DMS53 treated with DMSO at 0.1 percent for 48 hours (cell line): ENCODE data around the gene UAP1.
"Not testable (repeated sequence)": the region's sequence is repeated elsewhere in the genome, so short reads cannot be mapped to it uniquely, and the experiment has no call there.

Experiments used
- DNase-seq: peaks from one replicate; lab custom pipeline; 2025; ENCODE audit not compliant: unreplicated experiment; lab: John Stamatoyannopoulos, UW

Gene UAP1

DNA sequence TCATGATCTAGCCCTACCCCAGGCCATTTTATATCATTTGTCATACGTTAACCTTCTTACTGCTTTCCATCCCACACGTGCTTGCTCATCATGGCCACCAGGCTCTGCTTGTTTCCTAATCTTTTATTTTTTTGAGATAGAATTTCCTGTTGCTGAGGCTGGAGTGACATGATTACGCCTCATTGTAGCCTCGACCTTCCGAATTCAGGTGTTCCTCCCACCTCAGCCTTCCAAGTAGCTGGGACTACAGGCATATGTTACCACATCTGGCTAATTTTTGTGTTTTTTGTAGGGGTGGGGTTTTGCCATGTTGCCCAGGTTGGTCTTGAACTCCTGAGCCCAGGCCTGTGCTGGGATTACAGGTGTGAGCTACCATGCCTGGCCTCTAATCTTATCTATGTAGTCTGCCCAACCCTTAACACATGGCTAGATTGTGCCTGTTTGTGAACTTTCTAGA is 3.3 kb downstream of the UAP1 start:
- no peak for DNase-seq

GRCh38 chr1:162565460-162565859 is 3.9 kb downstream of the UAP1 start:
- no peak for DNase-seq

GRCh38 chr1:162566870-162567269 is 5.3 kb downstream of the UAP1 start:
- no peak for DNase-seq

DNA sequence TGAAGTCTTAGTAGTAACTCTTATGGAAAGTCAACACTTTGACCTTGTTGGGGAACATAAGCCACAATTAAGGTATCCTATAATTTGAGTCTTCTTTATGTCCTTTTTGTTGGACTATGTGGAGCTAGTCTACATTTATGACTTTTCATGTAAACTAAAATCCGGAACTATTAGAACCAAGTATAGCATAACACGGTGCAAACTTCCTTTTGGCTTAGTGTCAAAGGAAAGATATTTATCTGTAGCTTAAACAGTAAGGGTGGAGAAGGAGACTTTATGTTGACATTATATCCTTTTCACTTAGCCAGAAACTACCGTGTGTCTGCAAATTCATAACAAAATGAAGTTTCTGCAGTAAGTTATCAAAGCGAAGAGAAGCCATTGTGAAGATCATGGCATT is 7.3 kb downstream of the UAP1 start:
- no peak for DNase-seq

DNA sequence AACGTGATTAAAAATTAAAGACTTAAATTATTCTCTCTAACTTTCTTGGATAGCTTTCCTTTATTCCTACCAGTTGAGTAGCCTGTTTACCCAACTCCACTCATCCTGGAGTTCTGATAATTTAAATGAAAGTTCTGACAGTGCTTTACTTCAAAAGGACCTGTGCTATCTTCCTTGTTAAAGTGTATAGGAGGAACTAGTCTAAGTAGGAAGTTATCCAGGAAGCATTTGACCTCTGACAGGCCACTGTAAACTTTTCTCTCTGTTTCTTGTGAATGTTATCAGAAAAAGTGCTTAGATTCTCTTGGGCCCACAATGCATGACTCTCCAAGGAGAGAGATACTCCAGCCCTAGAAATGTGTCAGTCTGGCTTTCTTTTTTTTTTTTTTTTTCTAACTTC is 9.2 kb downstream of the UAP1 start:
- no peak for DNase-seq

DNA sequence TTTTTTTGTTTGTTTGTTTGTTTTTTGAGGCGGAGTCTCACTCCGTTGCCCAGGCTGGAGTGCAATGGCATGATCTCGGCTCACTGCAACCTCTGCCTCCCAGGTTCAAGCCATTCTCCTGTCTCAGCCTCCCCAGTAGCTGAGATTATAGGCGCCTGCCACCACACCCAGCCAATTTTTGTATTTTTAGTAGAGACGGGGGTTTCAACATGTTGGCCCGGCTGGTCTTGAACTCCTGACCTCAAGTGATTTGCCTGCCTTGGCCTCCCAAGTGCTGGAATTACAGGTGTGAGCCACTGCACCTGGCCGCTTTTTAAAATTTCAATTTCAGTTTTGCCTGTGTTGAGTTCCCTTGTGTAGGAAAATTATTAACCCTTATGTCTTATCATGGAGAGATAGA is 9.6 kb downstream of the UAP1 start:
- DNase-seq, result not testable (repeated sequence)

GRCh38 chr1:162571696-162572095 is 10.2 kb downstream of the UAP1 start:
- DNase-seq, result peak; percentile 32

DNA sequence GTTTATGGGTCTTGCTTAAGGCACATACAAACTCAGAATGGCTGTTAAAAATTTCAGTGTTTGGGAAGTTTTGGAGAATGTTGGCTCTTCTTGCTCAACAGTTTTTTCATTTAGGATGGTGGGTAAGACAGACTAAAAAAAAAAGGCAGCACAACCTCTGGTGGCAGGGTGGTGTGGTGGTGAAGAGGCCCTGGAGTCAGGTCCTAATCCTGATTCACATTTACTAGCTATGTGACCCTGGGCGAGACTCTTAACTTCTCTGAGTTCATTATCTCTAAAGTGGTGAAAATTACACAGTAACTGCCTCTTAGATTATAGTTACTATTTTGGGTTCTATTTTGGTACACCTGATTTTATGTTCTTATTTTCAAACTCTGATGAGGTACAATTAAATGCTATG is 11.6 kb downstream of the UAP1 start:
- DNase-seq, result no peak

- no peak for DNase-seq
Measured at GRCh38 chr1:162578071-162578700, 16.7 kb downstream of the UAP1 start.

- DNase-seq, result no peak
Measured at GRCh38 chr1:162578936-162579335, 17.4 kb downstream of the UAP1 start.

- DNase-seq, result no peak
Measured at GRCh38 chr1:162580308-162580707, 18.8 kb downstream of the UAP1 start.

DNA sequence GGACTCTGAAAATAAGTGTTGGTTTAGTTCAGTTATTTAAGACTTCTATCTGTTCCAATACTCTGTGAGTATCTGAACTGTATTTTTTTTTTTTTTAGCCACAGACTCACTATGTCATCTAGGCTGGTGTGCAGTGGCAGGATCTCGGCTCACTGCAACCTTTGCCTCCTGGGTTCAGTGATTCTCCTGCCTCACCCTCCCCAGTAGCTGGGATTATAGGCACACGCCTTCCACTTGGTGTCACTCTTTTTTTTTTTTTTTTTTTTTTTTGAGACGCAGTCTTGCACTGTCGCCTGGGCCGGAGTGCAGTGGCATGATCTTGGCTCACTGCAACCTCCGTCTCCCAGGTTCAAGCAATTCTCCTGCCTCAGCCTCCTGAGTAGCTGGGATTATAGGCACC is 21.4 kb downstream of the UAP1 start:
- DNase-seq, result not testable (repeated sequence)

- not testable (repeated sequence) for DNase-seq
Measured at GRCh38 chr1:162585101-162585500, 23.6 kb downstream of the UAP1 start.

DNA sequence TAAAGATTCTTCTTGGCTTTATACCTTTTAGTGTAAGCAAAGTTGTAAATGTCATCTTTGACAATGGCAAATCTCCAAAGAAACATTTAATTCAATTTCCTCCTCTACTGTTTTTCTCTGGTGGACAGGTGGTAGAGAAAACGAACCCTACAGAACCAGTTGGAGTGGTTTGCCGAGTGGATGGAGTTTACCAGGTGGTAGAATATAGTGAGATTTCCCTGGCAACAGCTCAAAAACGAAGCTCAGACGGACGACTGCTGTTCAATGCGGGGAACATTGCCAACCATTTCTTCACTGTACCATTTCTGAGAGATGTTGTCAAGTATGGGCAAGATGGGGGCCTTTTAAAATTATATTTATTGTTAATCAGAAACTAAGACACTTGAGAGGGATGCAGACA is 25.8 kb downstream of the UAP1 start:
- peak; percentile 75 for DNase-seq

DNA sequence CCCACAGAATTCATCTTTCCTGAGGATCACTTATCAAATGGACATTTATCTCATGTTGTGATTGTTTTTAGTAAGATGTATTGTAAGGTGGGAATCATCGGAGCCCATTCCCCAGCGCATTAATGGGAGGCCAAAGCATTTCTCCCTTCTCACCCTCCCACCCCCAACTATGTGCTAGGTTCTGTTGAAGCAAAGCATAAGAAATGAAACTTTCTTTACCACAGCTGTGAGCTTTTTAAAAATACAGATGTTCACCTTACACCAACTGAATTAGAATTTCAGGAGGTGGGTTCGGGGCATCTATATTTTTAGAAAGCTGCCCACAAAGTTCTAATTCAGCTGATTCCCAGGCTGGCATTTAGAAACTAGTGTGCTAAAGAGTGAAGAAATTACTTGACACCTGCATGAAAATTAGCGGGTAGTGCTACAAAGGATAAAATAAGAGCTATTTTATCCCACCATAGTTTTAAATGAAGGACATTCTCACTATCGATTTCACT is 26.3 kb downstream of the UAP1 start:
- DNase-seq, result no peak

DNA sequence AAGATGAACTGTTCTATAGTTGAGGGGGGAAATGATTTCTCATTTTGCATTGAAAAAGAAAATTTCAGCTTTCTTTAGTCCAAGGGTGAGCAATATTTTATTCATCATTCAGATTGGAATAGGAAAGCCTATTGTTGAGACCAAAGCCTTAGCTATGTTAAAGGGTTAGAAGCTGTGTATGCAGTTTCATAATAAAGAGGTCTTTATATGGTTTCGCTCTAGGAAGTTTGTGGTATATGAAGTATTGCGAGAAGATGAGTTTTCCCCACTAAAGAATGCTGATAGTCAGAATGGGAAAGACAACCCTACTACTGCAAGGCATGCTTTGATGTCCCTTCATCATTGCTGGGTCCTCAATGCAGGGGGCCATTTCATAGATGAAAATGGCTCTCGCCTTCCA is 28.6 kb downstream of the UAP1 start:
- no peak for DNase-seq

- DNase-seq, result no peak
Measured at GRCh38 chr1:162590686-162591085, 29.2 kb downstream of the UAP1 start.

DNA sequence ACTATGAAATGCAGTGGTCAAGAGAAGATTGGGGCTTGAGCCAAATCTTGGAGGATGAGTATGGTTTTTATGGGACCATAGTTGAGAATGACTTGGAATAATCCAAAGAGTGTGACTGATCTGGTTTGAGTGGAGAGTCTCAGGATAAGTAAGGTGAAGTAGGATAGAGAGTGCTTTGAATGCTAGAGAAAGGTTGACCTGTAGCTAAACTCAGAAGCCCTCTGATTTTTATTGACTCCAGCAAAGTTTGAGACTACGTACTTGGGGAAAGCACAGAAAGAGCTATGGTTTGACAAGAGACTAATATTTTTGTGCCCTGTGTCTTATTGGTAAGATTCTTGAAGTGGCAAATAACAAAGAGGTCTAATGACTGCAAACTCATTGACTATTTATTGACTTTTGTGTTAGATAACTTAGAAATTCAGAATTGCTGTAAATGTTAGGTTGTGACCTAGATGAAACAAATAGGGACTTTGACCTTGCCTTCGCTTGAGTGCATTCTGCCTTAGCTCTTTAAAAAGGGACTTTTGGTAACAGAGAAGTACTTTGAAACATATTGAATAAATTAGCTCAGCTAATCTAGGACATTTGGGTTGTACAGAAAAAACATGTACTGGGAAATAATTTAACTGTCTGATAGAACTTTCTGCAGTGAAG is 35.1 kb downstream of the UAP1 start:
- DNase-seq, result no peak

DNA sequence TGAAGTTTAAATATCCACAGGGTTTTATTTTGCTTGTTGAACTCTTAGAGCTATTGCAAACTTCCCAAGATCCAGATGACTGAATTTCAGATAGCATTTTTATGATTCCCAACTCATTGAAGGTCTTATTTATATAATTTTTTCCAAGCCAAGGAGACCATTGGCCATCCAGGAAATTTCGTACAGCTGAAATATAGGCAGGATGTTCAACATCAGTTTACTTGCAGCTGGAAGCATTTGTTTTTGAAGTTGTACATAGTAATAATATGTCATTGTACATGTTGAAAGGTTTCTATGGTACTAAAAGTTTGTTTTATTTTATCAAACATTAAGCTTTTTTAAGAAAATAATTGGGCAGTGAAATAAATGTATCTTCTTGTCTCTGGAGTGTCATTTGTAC is 37.9 kb downstream of the UAP1 start:
- DNase-seq, result no peak

DNA sequence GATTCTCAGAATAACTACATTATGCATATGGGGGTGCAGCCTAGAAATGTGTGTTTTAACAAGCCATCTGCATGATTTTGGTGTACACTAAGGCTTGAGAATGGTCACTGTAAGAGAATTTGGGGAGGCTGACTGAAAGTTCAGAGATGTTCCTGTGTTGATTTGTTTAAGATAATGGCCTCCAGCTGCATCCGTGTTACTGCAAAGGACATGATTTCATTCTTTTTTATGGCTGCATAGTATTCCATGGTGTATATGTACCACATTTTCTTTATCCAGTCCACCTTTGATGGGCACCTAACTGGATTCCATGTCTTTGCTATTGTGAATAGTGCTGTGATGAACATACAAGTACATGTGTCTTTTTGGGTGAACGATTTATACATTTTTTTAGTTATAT is 41.6 kb downstream of the UAP1 start:
- DNase-seq, result not testable (repeated sequence)

GRCh38 chr1:162605225-162605927 is 43.9 kb downstream of the UAP1 start:
- no peak for DNase-seq

- no peak for DNase-seq
Measured at GRCh38 chr1:162609306-162609705, 47.8 kb downstream of the UAP1 start.
